HepG2 (cell line): ENCODE data around the gene TOP3B. TPM values are rescaled to one million over a fixed set of nuclear protein-coding genes. Genes with fewer than 3 reads are reported as not detected.
"Not testable (repeated sequence)": the region's sequence is repeated elsewhere in the genome, so short reads cannot be mapped to it uniquely, and the experiment has no call there.

Source experiments
- ATAC-seq: fragments of 200-7000 bp; cut with Tn5 transposase; 3 replicates; pipeline ENCODE4 v1.9.1; 2020; ENCODE audit warnings: mild to moderate bottlenecking, moderate library complexity
- BruUV-seq: library from RNA; stranded (reverse); fragments of 400-500 nt; replicated peaks from 2 replicates; lab custom pipeline; 2021; lab: Mats Ljungman, UMichigan
- CTCF ChIA-PET: fragments of 300-600 bp; formaldehyde crosslinking; extraction: SDS; loops from one replicate; lab custom pipeline; 2021; ENCODE audit warnings: low total read pairs, inconsistent platforms, low intra/inter-chr PET ratio; lab: Yijun Ruan, JAX
- POLR2A ChIA-PET: fragments of 350-600 bp; sonication (Branson Sonifier 250); formaldehyde crosslinking; loops from one replicate; lab custom pipeline; 2020; ENCODE audit warnings: antibody characterized with exemption, inconsistent platforms; lab: Yijun Ruan, JAX
- DNase-seq: peaks from one replicate; pipeline ENCODE4 v3.0.0-alpha.2; 2015; ENCODE audit warnings: low spot score
- FAIRE-seq: peaks from 3 replicates; lab custom pipeline; 2011; peaks lifted over from hg19 to GRCh38; lab: Jason Lieb, UNC
- H2AFZ ChIP-seq: one replicate; pipeline ENCODE4 v1.6.1; 2011; ENCODE audit warnings: low read length, inconsistent platforms
- H3K27ac ChIP-seq: fragments of 300-600 bp; 3 replicates; pipeline ENCODE4 v1.8.0; 2011; ENCODE audit warnings: mixed run types, mild to moderate bottlenecking, mixed read lengths, low read length, inconsistent platforms; ENCODE audit not compliant: insufficient read depth; ENCODE audit errors: extremely low read length
- H3K27me3 ChIP-seq, 2 experiments: fragments of 200-600 bp in 1 of 2; 2 replicates in 1 of 2; 3 replicates in 1 of 2; pipeline versions ENCODE4 v1.6.0 to v1.8.0; 2011; ENCODE audit warnings: low read length in 2 of 2, mild to moderate bottlenecking in 2 of 2, moderate library complexity in 2 of 2, inconsistent platforms in 1 of 2; ENCODE audit not compliant: insufficient read depth in 2 of 2, control insufficient read depth in 1 of 2
- H3K36me3 ChIP-seq, 2 experiments: fragments of 200-600 bp in 1 of 2; replicated peaks in 1 of 2; 2 replicates in 1 of 2; 3 replicates in 1 of 2; pipeline versions ENCODE4 v1.5.1 to v1.8.0; 2011; ENCODE audit warnings: low read length in 2 of 2, inconsistent platforms in 1 of 2; ENCODE audit not compliant: insufficient read depth in 2 of 2, control insufficient read depth in 1 of 2
- H3K4me1 ChIP-seq: 2 replicates; pipeline ENCODE4 v1.5.1; 2012; ENCODE audit warnings: low read length, inconsistent platforms; ENCODE audit not compliant: insufficient read depth
- H3K4me2 ChIP-seq: 2 replicates; pipeline ENCODE4 v1.6.0; 2011; ENCODE audit warnings: low read depth, low read length, inconsistent platforms
- H3K4me3 ChIP-seq, 3 experiments: fragments of 200-600 bp in 1 of 3; sonication (generic), shearing (Covaris generic) in 1 of 3; replicated peaks in 1 of 3; 2 replicates each; pipeline ENCODE4 v1.5.1; 2011 to 2016; ENCODE audit warnings: low read length in 3 of 3, inconsistent platforms in 2 of 3, low read depth in 2 of 3, mild to moderate bottlenecking in 2 of 3, control low read depth in 1 of 3, mixed read lengths in 1 of 3; ENCODE audit not compliant: insufficient read depth in 1 of 3
- H3K79me2 ChIP-seq: one replicate; pipeline ENCODE4 v1.6.1; 2011; ENCODE audit warnings: low read length, inconsistent platforms; ENCODE audit not compliant: insufficient read depth
- H3K9ac ChIP-seq: 2 replicates; pipeline ENCODE4 v1.6.0; 2011; ENCODE audit warnings: mild to moderate bottlenecking, low read depth, low read length, inconsistent platforms; ENCODE audit not compliant: insufficient read depth
- H3K9me3 ChIP-seq: 2 replicates; pipeline ENCODE4 v1.5.1; 2012; ENCODE audit warnings: mild to moderate bottlenecking, low read length
- H4K20me1 ChIP-seq: 2 replicates; pipeline ENCODE4 v1.6.0; 2011; ENCODE audit warnings: inconsistent platforms, mild to moderate bottlenecking, low read length, moderate library complexity; ENCODE audit not compliant: insufficient read depth
- ATF7 ChIP-seq, 2 experiments: fragments of 450-650 bp in 1 of 2; sonication (generic) in 1 of 2; formaldehyde crosslinking in 1 of 2; IDR thresholded peaks; 2 replicates each; pipeline versions ENCODE4 v1.4.0 to v1.6.1; 2016 to 2020; ENCODE audit warnings: antibody characterized with exemption in 1 of 2, mild to moderate bottlenecking in 1 of 2, missing genetic modification reagents in 1 of 2
- BHLHE40 ChIP-seq: IDR thresholded peaks from 2 replicates; pipeline ENCODE4 v1.6.1; 2011; ENCODE audit warnings: low read length, improper control_type of control experiment
- HNRNPL ChIP-seq: fragments of 200-400 bp; formaldehyde crosslinking; IDR thresholded peaks from 2 replicates; pipeline ENCODE4 v1.6.1; 2017; ENCODE audit warnings: mild to moderate bottlenecking, low read depth, low read length
- KDM1A ChIP-seq: IDR thresholded peaks from 2 replicates; pipeline ENCODE4 v1.6.1; 2016; ENCODE audit warnings: missing compliant biosample characterization
- SMARCE1 ChIP-seq: fragments of 450-650 bp; IDR thresholded peaks from 2 replicates; pipeline ENCODE4 v1.6.1; 2017; ENCODE audit warnings: borderline replicate concordance
- SRSF4 ChIP-seq: fragments of 200-400 bp; formaldehyde crosslinking; IDR thresholded peaks from one replicate; pipeline ENCODE4 v1.6.1; 2018; ENCODE audit warnings: mild to moderate bottlenecking, low read depth, low read length, moderate library complexity; ENCODE audit not compliant: poor library complexity, severe bottlenecking
- SYNCRIP ChIP-seq: fragments of 200-400 bp; formaldehyde crosslinking; IDR thresholded peaks from 2 replicates; pipeline ENCODE4 v1.6.1; 2018; ENCODE audit warnings: mild to moderate bottlenecking, low read depth, low read length; ENCODE audit not compliant: insufficient read depth
- TARDBP ChIP-seq: sonication (generic); formaldehyde crosslinking; IDR thresholded peaks from 2 replicates; pipeline ENCODE4 v1.8.0; 2022; ENCODE audit warnings: mild to moderate bottlenecking, missing genetic modification reagents
- WGBS: methylation state at CpG from one replicate; pipeline ENCODE4 v1.1.6; 2017; ENCODE audit warnings: low lambda C conversion rate; 5-methylcytosine and 5-hydroxymethylcytosine counted together
- in situ Hi-C: cut with HindIII; loops from 2 replicates; pipeline ENCODE4 v1.10.0; 2017; ENCODE audit warnings: low pct_unique_long_range_greater_than_20kb; ENCODE audit not compliant: extremely low pct_ligation_motif_present
- intact Hi-C: fragments of 100-400 bp; cut with micrococcal nuclease; formaldehyde crosslinking; loops from one replicate; pipeline ENCODE4 v1.10.0; 2022; ENCODE audit not compliant: unreplicated experiment
- polyA plus RNA-seq, 8 experiments: library from polyadenylated mRNA; depleted of rRNA in 3 of 8; stranded (reverse) in 7 of 8; unstranded in 1 of 8; fragments of >200 nt; fragmentation: Illumina TruSeq in 4 of 8; extraction: Trizol in 4 of 8; gene quantifications; 2 replicates each; pipeline versions ENCODE4 v1.2.1 to v1.2.3, GENCODE V29; 2011 to 2016; ENCODE audit warnings: low read depth in 4 of 8, missing spikeins in 1 of 8, mixed read lengths in 1 of 8; ENCODE audit not compliant: insufficient read depth in 1 of 8
- total RNA-seq, 5 experiments: library from RNA; depleted of rRNA; stranded (reverse); fragments of >200 nt; fragmentation: Illumina TruSeq; extraction: Trizol; gene quantifications; 2 replicates each; pipeline ENCODE4 v1.2.3, GENCODE V29; 2016; ENCODE audit warnings: low read depth in 1 of 5
- TF ChIP-seq, protein P1 (sequence below): sonication (generic); formaldehyde crosslinking; IDR thresholded peaks from 2 replicates; pipeline ENCODE4 v1.4.0; 2020; ENCODE audit warnings: missing genetic modification reagents

The TOP3B gene
- total and polyA plus RNA-seq, 2 of the 13 experiments (the other 11 are each of a cell fraction or from before 2014, with no cell fraction given) = 28.5 to 29.7 TPM

DNA sequence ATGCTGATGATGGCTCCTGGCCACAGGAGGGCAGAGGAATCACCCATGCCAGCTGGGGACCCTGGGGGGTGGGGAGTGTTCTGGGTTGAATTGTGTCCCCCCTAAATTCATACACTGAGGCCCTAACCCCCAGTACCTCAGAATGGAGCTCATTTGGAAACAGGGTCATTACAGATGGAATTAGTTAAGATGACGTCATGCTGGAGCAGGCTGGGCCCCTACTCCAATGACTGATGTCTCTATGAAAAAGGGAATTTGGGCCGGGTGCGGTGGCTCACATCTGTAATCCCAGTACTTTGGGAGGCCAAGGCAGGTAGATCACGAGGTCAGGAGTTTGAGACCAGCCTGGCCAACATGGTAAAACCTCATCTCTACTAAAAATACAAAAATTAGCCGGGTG lies 42.7 kb downstream of the TOP3B start:
- BruUV-seq, ATAC-seq, CTCF ChIA-PET: not testable (repeated sequence)

DNA sequence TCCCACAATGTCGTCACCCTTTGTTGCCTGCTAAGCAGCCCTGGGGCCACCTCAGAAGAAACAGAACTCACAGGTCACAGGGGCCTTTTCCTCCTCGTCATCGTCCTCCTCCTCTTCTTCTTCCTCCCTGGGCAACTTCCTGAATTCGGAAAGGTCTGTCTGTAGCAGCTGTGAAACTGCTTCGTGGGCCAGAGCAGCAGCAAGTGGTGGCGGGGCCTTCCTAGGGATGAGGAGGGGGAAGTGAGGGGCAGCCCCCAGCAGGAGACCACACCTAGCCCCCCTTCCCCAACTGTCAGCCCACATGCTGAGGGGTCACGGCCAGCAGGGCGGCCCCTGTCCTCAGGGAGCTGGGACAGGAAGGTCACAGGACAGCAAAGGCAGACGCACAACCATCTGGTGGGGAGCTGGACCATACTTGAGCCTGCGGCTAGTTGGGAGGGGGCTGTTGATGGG lies 43.1 kb downstream of the TOP3B start:
- POLR2A ChIA-PET = interaction anchor here (1.0 to 1.8 kb wide), 2 partner anchors 13 to 259 kb away, joined by 3 to 16 read pairs; partner anchors contain the start of gene PPM1F

More for the DNA sequence above, 42.7 kb downstream of the TOP3B start:
- 95% methylated on average over 5 of the region's 5 CpGs for WGBS
- H3K4me1 ChIP-seq = peaks cover 18% of the 10 kb centered on the region
- TF ChIP-seq ATF7 (IDR thresholded peaks at IDR 0.05) = peak; percentile 45; the same call in 1 of the 2 replicates
- H3K27ac ChIP-seq; H4K20me1 ChIP-seq; H3K4me3 ChIP-seq; DNase-seq; H2AFZ ChIP-seq; in situ Hi-C loops; H3K79me2 ChIP-seq; POLR2A ChIA-PET; H3K4me2 ChIP-seq; H3K9me3 ChIP-seq; FAIRE-seq; H3K27me3 ChIP-seq; H3K9ac ChIP-seq; TF ChIP-seq ATF7 (CRISPR knock-in tag; IDR thresholded peaks at IDR 0.05): not testable (repeated sequence)
- peaks cover 3 to 28% of the 10 kb centered on the region in 2 experiments; a peak in 4 of 5 replicates for H3K36me3 ChIP-seq
- intact Hi-C loops = loop anchor here (2.0 to 5.0 kb wide), 2 partner anchors 13 to 73 kb away; partner anchors contain the start of genes MAPK1 and PPM1F

More for the DNA sequence above, 43.1 kb downstream of the TOP3B start:
- H3K36me3 ChIP-seq = peaks cover 3 to 24% of the 10 kb centered on the region in 2 experiments; a peak in 4 of 5 replicates
- H3K4me2 ChIP-seq = no peak overlapping the region
- ATAC-seq (no peak), DNase-seq (no peak), FAIRE-seq (no peak)
- H3K4me1 ChIP-seq = peaks cover 18% of the 10 kb centered on the region
- no peak overlapping the region for H3K27ac ChIP-seq
- H3K79me2 ChIP-seq = no peaks in the 10 kb centered on the region
- H3K9ac ChIP-seq = no peak overlapping the region
- intact Hi-C loops (loop anchor here (2.0 to 5.0 kb wide), 2 partner anchors 13 to 72 kb away; partner anchors contain the start of genes MAPK1 and PPM1F), in situ Hi-C loops (no loop called here)
- no peaks in the 10 kb centered on the region for H4K20me1 ChIP-seq
- TF ChIP-seq SMARCE1 (no peak), TARDBP (CRISPR knock-in tag) (no peak), SYNCRIP (no peak), SRSF4 (no peak), BHLHE40 (no peak), KDM1A (CRISPR knock-in tag) (no peak), HNRNPL (no peak)
- TF ChIP-seq, protein P1, sequence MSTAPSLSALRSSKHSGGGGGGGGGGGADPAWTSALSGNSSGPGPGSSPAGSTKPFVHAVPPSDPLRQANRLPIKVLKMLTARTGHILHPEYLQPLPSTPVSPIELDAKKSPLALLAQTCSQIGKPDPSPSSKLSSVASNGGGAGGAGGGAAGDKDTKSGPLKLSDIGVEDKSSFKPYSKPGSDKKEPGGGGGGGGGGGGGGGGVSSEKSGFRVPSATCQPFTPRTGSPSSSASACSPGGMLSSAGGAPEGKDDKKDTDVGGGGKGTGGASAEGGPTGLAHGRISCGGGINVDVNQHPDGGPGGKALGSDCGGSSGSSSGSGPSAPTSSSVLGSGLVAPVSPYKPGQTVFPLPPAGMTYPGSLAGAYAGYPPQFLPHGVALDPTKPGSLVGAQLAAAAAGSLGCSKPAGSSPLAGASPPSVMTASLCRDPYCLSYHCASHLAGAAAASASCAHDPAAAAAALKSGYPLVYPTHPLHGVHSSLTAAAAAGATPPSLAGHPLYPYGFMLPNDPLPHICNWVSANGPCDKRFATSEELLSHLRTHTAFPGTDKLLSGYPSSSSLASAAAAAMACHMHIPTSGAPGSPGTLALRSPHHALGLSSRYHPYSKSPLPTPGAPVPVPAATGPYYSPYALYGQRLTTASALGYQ (CRISPR knock-in tag) = no peak
- no peak overlapping the region for H3K4me3 ChIP-seq
- no peaks in the 10 kb centered on the region for H3K27me3 ChIP-seq
- H2AFZ ChIP-seq = no peak overlapping the region
- BruUV-seq = no TSS peak
- no peaks in the 10 kb centered on the region for H3K9me3 ChIP-seq
- WGBS = 96% methylated on average over 7 of the region's 10 CpGs
- CTCF ChIA-PET = no interaction called here
